Measurements from ENCODE around the gene PDE9A. TPM values are rescaled to one million over a fixed set of nuclear protein-coding genes. Genes with fewer than 3 reads are reported as not detected.

The PDE9A gene
- total and polyA plus RNA-seq, 2 donors (not counting 1 experiment from before 2014, with no cell fraction given), result 0.34 to 5.8 TPM

DNA sequence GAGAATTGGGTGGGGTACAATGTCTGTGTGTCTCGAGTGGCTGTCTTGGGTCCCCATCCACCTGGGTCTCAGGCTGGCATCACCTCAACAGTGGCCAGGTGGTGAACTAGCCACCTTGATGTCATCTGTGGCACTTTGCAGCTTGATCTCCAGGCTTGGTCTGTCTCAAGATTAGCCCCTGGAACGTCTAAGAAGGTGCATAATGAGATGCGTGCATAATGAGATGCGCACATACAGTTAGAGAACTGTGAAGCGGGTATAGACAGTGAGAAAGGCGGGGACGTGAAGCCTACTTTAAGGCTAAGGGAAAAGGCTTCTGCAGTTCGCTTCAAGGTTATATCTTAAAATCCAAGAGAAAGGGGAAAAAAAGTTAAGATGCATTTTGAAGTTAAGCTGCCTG is 127.2 kb downstream of the PDE9A start:
- ATAC-seq (ENCODE audit: low read depth) (no peak), DNase-seq (no peak)
- Histone ChIP-seq H2AFZ (ENCODE audit: insufficient read depth, low read depth, low read length, poor library complexity, severe bottlenecking) (no peak overlapping the region), H3K4me2 (replicated peaks; ENCODE audit: low read depth, low read length, poor library complexity, severe bottlenecking) (no peak overlapping the region), H3K9me3 (ENCODE audit: control extremely low read depth in 1 of 3, control insufficient read depth in 2 of 3, insufficient read depth in 1 of 3, low read length in 2 of 3) (peaks cover 0 to 4% (median 0%) of the 10 kb centered on the region in 3 donors), H3K79me2 (ENCODE audit: control insufficient read depth, insufficient read depth, low read length) (no peaks in the 10 kb centered on the region), H3K27ac (ENCODE audit: low read length in 2 of 2) (no peak overlapping the region), H3K9ac (ENCODE audit: low read length) (no peak overlapping the region), H3K36me3 (replicated peaks in 1 of 2; ENCODE audit: control extremely low read depth in 1 of 2, control insufficient read depth in 1 of 2, extremely low read depth in 1 of 2, insufficient read depth in 2 of 2, low read length in 1 of 2) (no peaks in the 10 kb centered on the region), H4K20me1 (ENCODE audit: control insufficient read depth, insufficient read depth, low read length, poor library complexity, severe bottlenecking) (no peaks in the 10 kb centered on the region), H3K4me3 (ENCODE audit: control extremely low read depth in 1 of 5, extremely low read depth in 1 of 5, insufficient read depth in 1 of 5, low read depth in 2 of 5, low read length in 4 of 5) (no peak overlapping the region), H3K27me3 (replicated peaks in 1 of 4; ENCODE audit: control extremely low read depth in 1 of 4, control insufficient read depth in 3 of 4, insufficient read depth in 4 of 4, low read length in 3 of 4) (peaks cover 0 to 34% (median 2%) of the 10 kb centered on the region in 4 experiments), H3K4me1 (ENCODE audit: control insufficient read depth in 2 of 2, insufficient read depth in 2 of 2, low read length in 2 of 2) (peaks cover 32 to 50% of the 10 kb centered on the region in 2 donors)
- peak overlapping the region; percentile 27 for H3K4me3 Mint-ChIP-seq
- peaks cover 30% of the 10 kb centered on the region for H3K27me3 Mint-ChIP-seq
- peak overlapping the region; percentile 53 for H3K27ac Mint-ChIP-seq
- H3K9me3 Mint-ChIP-seq (ENCODE audit: insufficient read depth), result no peaks in the 10 kb centered on the region
- ChIA-PET CTCF (no interaction called here), POLR2A (interaction anchor here (0.6 kb wide), 1 partner anchor 1612 kb away, joined by 4 read pairs; no protein-coding TSS in a partner anchor)
- WGBS (ENCODE audit: insufficient coverage), result 72% methylated on average over 5 of the region's 8 CpGs
- intact Hi-C loops (cut with micrococcal nuclease), result loop anchor here (5.0 kb wide), 1 partner anchor 33 kb away; no protein-coding TSS in a partner anchor
- TF ChIP-seq CTCF (IDR thresholded peaks at IDR 0.05), result no peak
- TF ChIP-seq EZH2 (IDR thresholded peaks at IDR 0.05; ENCODE audit: borderline replicate concordance, insufficient read depth, low read depth, low read length, poor library complexity, severe bottlenecking), result no peak
- H3K4me1 Mint-ChIP-seq, result peaks cover 60% of the 10 kb centered on the region

DNA sequence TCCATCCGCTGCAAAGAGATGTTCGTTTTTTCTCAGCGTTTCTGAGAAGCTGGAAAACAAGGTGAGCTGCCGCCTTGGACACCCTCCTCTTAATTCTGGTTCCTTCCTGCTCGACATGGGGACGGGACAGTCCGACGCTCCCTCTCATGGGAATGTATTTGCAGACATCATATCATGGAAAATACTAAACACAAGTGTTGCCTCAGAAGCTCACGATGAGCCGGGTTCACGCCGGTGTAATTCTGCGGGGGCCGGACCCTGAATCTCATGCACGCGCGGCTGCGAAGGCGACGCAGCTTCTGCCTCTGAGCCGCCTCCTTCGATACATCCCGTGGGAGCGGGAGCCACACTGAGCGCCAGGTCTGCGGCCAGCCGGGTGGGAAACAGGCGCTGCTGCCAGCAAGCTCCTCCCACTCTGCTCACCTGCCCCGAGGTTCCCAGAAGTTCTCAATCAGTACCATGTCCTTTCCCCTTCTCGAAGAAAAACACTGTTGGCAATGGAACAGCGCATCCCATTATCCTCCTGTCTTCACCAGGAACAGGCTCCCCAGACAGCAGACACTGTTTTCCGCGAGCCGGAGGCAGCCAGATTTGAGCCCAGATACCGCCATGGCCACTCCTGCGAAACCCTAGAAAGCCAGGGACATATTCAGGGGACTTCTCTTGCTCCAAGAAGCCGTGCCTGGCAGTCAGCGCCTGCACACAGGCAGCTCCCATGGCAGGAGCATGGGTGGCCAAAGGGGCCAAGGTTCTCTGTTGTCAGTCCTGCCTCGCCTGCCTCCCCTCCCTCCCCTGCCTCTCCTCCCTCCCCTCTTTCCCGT is 127.9 kb downstream of the PDE9A start:
- Histone ChIP-seq H4K20me1 (ENCODE audit: control insufficient read depth, insufficient read depth, low read length, poor library complexity, severe bottlenecking) (no peaks in the 10 kb centered on the region), H3K36me3 (replicated peaks in 1 of 2; ENCODE audit: control extremely low read depth in 1 of 2, control insufficient read depth in 1 of 2, extremely low read depth in 1 of 2, insufficient read depth in 2 of 2, low read length in 1 of 2) (no peaks in the 10 kb centered on the region), H3K4me3 (ENCODE audit: control extremely low read depth in 1 of 5, extremely low read depth in 1 of 5, insufficient read depth in 1 of 5, low read depth in 2 of 5, low read length in 4 of 5) (no peak overlapping the region), H2AFZ (ENCODE audit: insufficient read depth, low read depth, low read length, poor library complexity, severe bottlenecking) (peak overlapping the region; percentile 23), H3K27me3 (replicated peaks in 1 of 4; ENCODE audit: control extremely low read depth in 1 of 4, control insufficient read depth in 3 of 4, insufficient read depth in 4 of 4, low read length in 3 of 4) (peaks cover 0 to 33% (median 2%) of the 10 kb centered on the region in 4 experiments), H3K4me2 (replicated peaks; ENCODE audit: low read depth, low read length, poor library complexity, severe bottlenecking) (peak overlapping the region; percentile 33), H3K27ac (ENCODE audit: low read length in 2 of 2) (no peak overlapping the region), H3K9me3 (ENCODE audit: control extremely low read depth in 1 of 3, control insufficient read depth in 2 of 3, insufficient read depth in 1 of 3, low read length in 2 of 3) (peaks cover 0 to 8% (median 0%) of the 10 kb centered on the region in 3 donors), H3K9ac (ENCODE audit: low read length) (no peak overlapping the region), H3K79me2 (ENCODE audit: control insufficient read depth, insufficient read depth, low read length) (no peaks in the 10 kb centered on the region), H3K4me1 (ENCODE audit: control insufficient read depth in 2 of 2, insufficient read depth in 2 of 2, low read length in 2 of 2) (peaks cover 33 to 50% of the 10 kb centered on the region in 2 donors)
- ChIA-PET POLR2A (interaction anchor here (0.6 kb wide), 1 partner anchor 24 kb away, joined by 4 read pairs; no protein-coding TSS in a partner anchor), CTCF (no interaction called here)
- Mint-ChIP-seq H3K27ac (peak overlapping the region; percentile 51), H3K27me3 (peaks cover 30% of the 10 kb centered on the region), H3K4me3 (peak overlapping the region; percentile 27), H3K4me1 (peaks cover 60% of the 10 kb centered on the region), H3K9me3 (ENCODE audit: insufficient read depth) (no peaks in the 10 kb centered on the region)
- ATAC-seq (ENCODE audit: low read depth), result no peak
- WGBS (ENCODE audit: insufficient coverage), result 26% methylated on average over 38 of the region's 40 CpGs
- DNase-seq, result peak; percentile 34
- TF ChIP-seq CTCF (IDR thresholded peaks at IDR 0.05) (no peak), EZH2 (IDR thresholded peaks at IDR 0.05; ENCODE audit: borderline replicate concordance, insufficient read depth, low read depth, low read length, poor library complexity, severe bottlenecking) (no peak)
- intact Hi-C loops (cut with micrococcal nuclease), result loop anchor here (5.0 kb wide), 1 partner anchor 34 kb away; no protein-coding TSS in a partner anchor
